ENCODE results near the gene SLC24A4. TPM values are rescaled to one million over a fixed set of nuclear protein-coding genes. Genes with fewer than 3 reads are reported as not detected.
A peak's percentile ranks its signal among the peaks of the same experiment; 100 is the strongest.

The SLC24A4 gene
- total RNA-seq, 4 donors from 2014 or later = 0.81 to 3.6 (median 1.4) TPM

- WGBS, 2 donors (ENCODE audit: low coverage in 1 of 2) = 69% methylated on average over 5 of the region's 10 CpGs; no CpG with 5 or more reads in 1 of the 2 donors
- ATAC-seq = peak; percentile 76
- Histone ChIP-seq H3K36me3 (no peaks in the 10 kb centered on the region), H3K9me3 (no peaks in the 10 kb centered on the region), H3K27ac (peak overlapping the region in 2 of 4 donors; percentile 29 to 35), H3K4me3 (no peak overlapping the region), H3K27me3 (no peaks in the 10 kb centered on the region), H3K4me1 (peaks cover 0 to 5% (median 0%) of the 10 kb centered on the region in 3 donors)
- TF ChIP-seq POLR2A (IDR thresholded peaks at IDR 0.05) (no peak), CTCF (IDR thresholded peaks at IDR 0.05) (peak in 1 of 4 experiments; percentile 15), EP300 (IDR thresholded peaks at IDR 0.05) (no peak), POLR2AphosphoS5 (IDR thresholded peaks at IDR 0.05) (peak; percentile 6)
These were observed 169.3 kb downstream of the SLC24A4 start for GRCh38 chr14:92492258-92492657.

- no peak for TF ChIP-seq POLR2AphosphoS5 (IDR thresholded peaks at IDR 0.05)
- no peak for TF ChIP-seq POLR2A (IDR thresholded peaks at IDR 0.05)
- TF ChIP-seq EP300 (IDR thresholded peaks at IDR 0.05) = no peak
- no peak for TF ChIP-seq CTCF (IDR thresholded peaks at IDR 0.05)
- no peak for ATAC-seq
- WGBS, 2 donors (ENCODE audit: low coverage in 1 of 2) = 93 to 100% methylated on average over 2 to 5 of the region's 10 CpGs
- no peak overlapping the region for H3K4me3 ChIP-seq
- no peaks in the 10 kb centered on the region for H3K36me3 ChIP-seq
- H3K27me3 ChIP-seq = no peaks in the 10 kb centered on the region
- H3K4me1 ChIP-seq = peaks cover 0 to 5% (median 0%) of the 10 kb centered on the region in 3 donors
- H3K27ac ChIP-seq = peak overlapping the region in 1 of 4 donors; percentile 29
- H3K9me3 ChIP-seq = no peaks in the 10 kb centered on the region
These were observed 170.1 kb downstream of the SLC24A4 start for GRCh38 chr14:92493024-92493423.

GRCh38 chr14:92493492-92493891 lies 170.5 kb downstream of the SLC24A4 start:
- Histone ChIP-seq H3K9me3 (no peaks in the 10 kb centered on the region), H3K4me3 (no peak overlapping the region), H3K27ac (no peak overlapping the region), H3K27me3 (no peaks in the 10 kb centered on the region), H3K4me1 (peaks cover 0 to 5% (median 0%) of the 10 kb centered on the region in 3 donors), H3K36me3 (no peaks in the 10 kb centered on the region)
- TF ChIP-seq EP300 (IDR thresholded peaks at IDR 0.05) = no peak
- no peak for TF ChIP-seq CTCF (IDR thresholded peaks at IDR 0.05)
- no peak for TF ChIP-seq POLR2A (IDR thresholded peaks at IDR 0.05)
- TF ChIP-seq POLR2AphosphoS5 (IDR thresholded peaks at IDR 0.05) = no peak
- no peak for ATAC-seq
- WGBS, 2 donors (ENCODE audit: low coverage in 1 of 2) = 93 to 100% methylated on average over 5 to 14 of the region's 16 CpGs

- Histone ChIP-seq H3K36me3 (no peaks in the 10 kb centered on the region), H3K27ac (no peak overlapping the region), H3K4me3 (no peak overlapping the region), H3K9me3 (no peaks in the 10 kb centered on the region), H3K4me1 (peaks cover 0 to 5% (median 0%) of the 10 kb centered on the region in 3 donors), H3K27me3 (no peaks in the 10 kb centered on the region)
- WGBS, 2 donors (ENCODE audit: low coverage in 1 of 2) = 77 to 84% methylated on average over 4 of the region's 4 CpGs
- TF ChIP-seq EP300 (IDR thresholded peaks at IDR 0.05) (no peak), CTCF (IDR thresholded peaks at IDR 0.05) (no peak), POLR2A (IDR thresholded peaks at IDR 0.05) (no peak), POLR2AphosphoS5 (IDR thresholded peaks at IDR 0.05) (no peak)
- no peak for ATAC-seq
These were observed 171.5 kb downstream of the SLC24A4 start for GRCh38 chr14:92494512-92494911.

- H3K27me3 ChIP-seq = no peaks in the 10 kb centered on the region
- no peaks in the 10 kb centered on the region for H3K36me3 ChIP-seq
- TF ChIP-seq EP300 (IDR thresholded peaks at IDR 0.05) = no peak
- TF ChIP-seq POLR2AphosphoS5 (IDR thresholded peaks at IDR 0.05) = no peak
- TF ChIP-seq POLR2A (IDR thresholded peaks at IDR 0.05) = no peak
- TF ChIP-seq CTCF (IDR thresholded peaks at IDR 0.05) = no peak
- H3K4me1 ChIP-seq = peaks cover 0 to 5% (median 0%) of the 10 kb centered on the region in 3 donors
- ATAC-seq = peak; percentile 21
- no peak overlapping the region for H3K4me3 ChIP-seq
- no peaks in the 10 kb centered on the region for H3K9me3 ChIP-seq
- whole genome bisulfite sequencing, 2 donors (ENCODE audit: low coverage in 1 of 2) = 69 to 75% methylated on average over 6 of the region's 6 CpGs
- H3K27ac ChIP-seq = peak overlapping the region in 1 of 4 donors; percentile 8
These were observed 172.1 kb downstream of the SLC24A4 start for GRCh38 chr14:92495027-92495426.
